ENCODE results near the gene CSMD2. TPM values are rescaled to one million over a fixed set of nuclear protein-coding genes. Genes with fewer than 3 reads are reported as not detected.

Gene CSMD2
- total RNA-seq, 4 donors from 2014 or later, result 0.16 to 1.00 (median 0.27) TPM; not detected in 1

GRCh38 chr1:33724348-33724747 is 440.7 kb downstream of the CSMD2 start:
- intact Hi-C loops (cut with DNase I; ENCODE audit: low total_unique reads) (no loop called here), in situ Hi-C loops (cut with MboI; ENCODE audit: low pct_ligation_motif_present in 1 of 4, low pct_unique_long_range_greater_than_20kb in 1 of 4, low sequenced_read_pairs in 3 of 4) (no loop called here)
- no peaks in the 10 kb centered on the region for H3K27me3 ChIP-seq
- DNase-seq, result no peak
- 90 to 93% methylated on average over 2 to 11 of the region's 11 CpGs for WGBS, 2 donors (ENCODE audit: low coverage in 1 of 2)
- H3K36me3 ChIP-seq, result no peaks in the 10 kb centered on the region
- H3K27ac ChIP-seq, result no peak overlapping the region
- H3K4me3 ChIP-seq, result no peak overlapping the region
- H3K9me3 ChIP-seq, result no peaks in the 10 kb centered on the region
- no peaks in the 10 kb centered on the region for H3K4me1 ChIP-seq
- no peak for TF ChIP-seq POLR2AphosphoS5 (IDR thresholded peaks at IDR 0.05)
- no peak for TF ChIP-seq POLR2A (IDR thresholded peaks at IDR 0.05)

GRCh38 chr1:33723251-33723650 is 441.8 kb downstream of the CSMD2 start:
- in situ Hi-C loops (cut with MboI; ENCODE audit: low pct_ligation_motif_present in 1 of 4, low pct_unique_long_range_greater_than_20kb in 1 of 4, low sequenced_read_pairs in 3 of 4) (no loop called here), intact Hi-C loops (cut with DNase I; ENCODE audit: low total_unique reads) (no loop called here)
- no peaks in the 10 kb centered on the region for H3K9me3 ChIP-seq
- no peak for DNase-seq
- no peaks in the 10 kb centered on the region for H3K36me3 ChIP-seq
- 84 to 93% methylated on average over 4 of the region's 4 CpGs for WGBS, 2 donors (ENCODE audit: low coverage in 1 of 2)
- no peaks in the 10 kb centered on the region for H3K4me1 ChIP-seq
- no peaks in the 10 kb centered on the region for H3K27me3 ChIP-seq
- H3K4me3 ChIP-seq, result no peak overlapping the region
- H3K27ac ChIP-seq, result no peak overlapping the region
- no peak for TF ChIP-seq EP300 (IDR thresholded peaks at IDR 0.05; ENCODE audit: low read depth)
- TF ChIP-seq POLR2A (IDR thresholded peaks at IDR 0.05), result no peak
- TF ChIP-seq CTCF (IDR thresholded peaks at IDR 0.05), result no peak
- no peak for TF ChIP-seq POLR2AphosphoS5 (IDR thresholded peaks at IDR 0.05)

- TF ChIP-seq EP300 (IDR thresholded peaks at IDR 0.05; ENCODE audit: low read depth) (no peak), POLR2A (IDR thresholded peaks at IDR 0.05) (no peak), CTCF (IDR thresholded peaks at IDR 0.05) (no peak), POLR2AphosphoS5 (IDR thresholded peaks at IDR 0.05) (no peak)
- no peaks in the 10 kb centered on the region for H3K36me3 ChIP-seq
- WGBS, 2 donors (ENCODE audit: low coverage in 1 of 2), result 83% methylated on average over 2 of the region's 2 CpGs; no CpG with 5 or more reads in 1 of the 2 donors
- intact Hi-C loops (cut with DNase I; ENCODE audit: low total_unique reads) (no loop called here), in situ Hi-C loops (cut with MboI; ENCODE audit: low pct_ligation_motif_present in 1 of 4, low pct_unique_long_range_greater_than_20kb in 1 of 4, low sequenced_read_pairs in 3 of 4) (no loop called here)
- no peaks in the 10 kb centered on the region for H3K27me3 ChIP-seq
- no peak overlapping the region for H3K4me3 ChIP-seq
- H3K27ac ChIP-seq, result no peak overlapping the region
- no peaks in the 10 kb centered on the region for H3K4me1 ChIP-seq
- DNase-seq, result no peak
- H3K9me3 ChIP-seq, result no peaks in the 10 kb centered on the region
Observed at GRCh38 chr1:33721301-33721815, 443.7 kb downstream of the CSMD2 start.

- 55 to 61% methylated on average over 6 to 8 of the region's 8 CpGs for WGBS, 2 donors (ENCODE audit: low coverage in 1 of 2)
- no peak for TF ChIP-seq POLR2AphosphoS5 (IDR thresholded peaks at IDR 0.05)
- TF ChIP-seq EP300 (IDR thresholded peaks at IDR 0.05; ENCODE audit: low read depth), result no peak
- TF ChIP-seq CTCF (IDR thresholded peaks at IDR 0.05), result no peak
- TF ChIP-seq POLR2A (IDR thresholded peaks at IDR 0.05), result no peak
- in situ Hi-C loops (cut with MboI; ENCODE audit: low pct_ligation_motif_present in 1 of 4, low pct_unique_long_range_greater_than_20kb in 1 of 4, low sequenced_read_pairs in 3 of 4), result no loop called here
Observed at GRCh38 chr1:33719771-33720670, 445.0 kb downstream of the CSMD2 start.

More at GRCh38 chr1:33719771-33720670, 445.0 kb downstream of the CSMD2 start:
- Histone ChIP-seq H3K27me3 (no peaks in the 10 kb centered on the region), H3K27ac (no peak overlapping the region), H3K36me3 (no peaks in the 10 kb centered on the region), H3K9me3 (no peaks in the 10 kb centered on the region), H3K4me1 (no peaks in the 10 kb centered on the region), H3K4me3 (no peak overlapping the region)
- no peak for DNase-seq
- intact Hi-C loops (cut with DNase I; ENCODE audit: low total_unique reads), result no loop called here

Measured in transverse colon (tissue), 4 donors.